Prostate gland (tissue), 2 donors: ENCODE data around the gene POC5. TPM values are rescaled to one million over a fixed set of nuclear protein-coding genes. Genes with fewer than 3 reads are reported as not detected.

Experiments
- DNase-seq: peaks from one replicate; pipeline ENCODE4 v3.0.0-alpha.2; 2019; ENCODE audit warnings: low spot score
- H3K27ac ChIP-seq, 2 donors: fragments of 200-600 bp; sonication (generic); 2 replicates each; pipeline ENCODE4 v1.5.1; 2017 to 2019
- H3K27me3 ChIP-seq: fragments of 200-600 bp; sonication (generic); replicated peaks from 2 replicates; pipeline ENCODE4 v1.5.1; 2019; ENCODE audit not compliant: insufficient read depth
- H3K36me3 ChIP-seq, 2 donors: fragments of 200-600 bp; sonication (generic); 1 replicate in 1 of 2; 2 replicates in 1 of 2; pipeline versions ENCODE4 v1.5.1 to v1.8.1; 2017 to 2019
- H3K4me1 ChIP-seq: fragments of 200-600 bp; sonication (generic); replicated peaks from 2 replicates; pipeline ENCODE4 v1.5.1; 2019
- H3K4me3 ChIP-seq, 2 donors: fragments of 200-600 bp; sonication (generic); 2 replicates each; pipeline ENCODE4 v1.5.1; 2017 to 2019
- H3K9me3 ChIP-seq: fragments of 200-600 bp; sonication (generic); 2 replicates; pipeline ENCODE4 v1.5.1; 2017
- CTCF ChIP-seq, 4 experiments: fragments of 200-600 bp in 2 of 4; fragments of 450-650 bp in 2 of 4; sonication (generic) in 2 of 4; IDR thresholded peaks; 1 replicate in 3 of 4; 2 replicates in 1 of 4; pipeline ENCODE4 v1.5.1; 2016 to 2019; ENCODE audit warnings: antibody characterized with exemption in 4 of 4, mild to moderate bottlenecking in 2 of 4, moderate library complexity in 2 of 4
- POLR2A ChIP-seq: fragments of 450-650 bp; IDR thresholded peaks from one replicate; pipeline ENCODE4 v1.6.1; 2016; ENCODE audit warnings: antibody characterized with exemption, mild to moderate bottlenecking
- POLR2AphosphoS5 ChIP-seq: sonication (generic); formaldehyde crosslinking; IDR thresholded peaks from one replicate; pipeline ENCODE4 v1.6.1; 2017; ENCODE audit warnings: antibody characterized with exemption
- WGBS: methylation state at CpG from one replicate; pipeline ENCODE4 v1.1.5; 2018; 5-methylcytosine and 5-hydroxymethylcytosine counted together
- intact Hi-C: fragments of 100-400 bp; cut with DNase I; formaldehyde crosslinking; loops from one replicate; pipeline ENCODE4 v1.14.2; 2022
- total RNA-seq, 2 donors: library from RNA; depleted of rRNA; stranded (reverse); fragments of >200 nt; gene quantifications; one replicate each; pipeline ENCODE4 v1.1.0, GENCODE V29; 2016

The POC5 gene
- total RNA-seq, 2 donors from 2014 or later, result 12.1 to 18.4 TPM

GRCh38 chr5:75678155-75678554 lies 39.1 kb downstream of the POC5 start:
- H3K9me3 ChIP-seq, result no peaks in the 10 kb centered on the region
- WGBS, result 68% methylated on average over 3 of the region's 3 CpGs
- no peak overlapping the region for H3K4me3 ChIP-seq
- TF ChIP-seq POLR2A (no peak), POLR2AphosphoS5 (no peak), CTCF (IDR thresholded peaks at IDR 0.05) (no peak)
- H3K36me3 ChIP-seq, result no peaks in the 10 kb centered on the region
- no peak overlapping the region for H3K27ac ChIP-seq
- no peak for DNase-seq
- H3K27me3 ChIP-seq, result no peaks in the 10 kb centered on the region
- intact Hi-C loops, result no loop called here
- no peaks in the 10 kb centered on the region for H3K4me1 ChIP-seq

DNA sequence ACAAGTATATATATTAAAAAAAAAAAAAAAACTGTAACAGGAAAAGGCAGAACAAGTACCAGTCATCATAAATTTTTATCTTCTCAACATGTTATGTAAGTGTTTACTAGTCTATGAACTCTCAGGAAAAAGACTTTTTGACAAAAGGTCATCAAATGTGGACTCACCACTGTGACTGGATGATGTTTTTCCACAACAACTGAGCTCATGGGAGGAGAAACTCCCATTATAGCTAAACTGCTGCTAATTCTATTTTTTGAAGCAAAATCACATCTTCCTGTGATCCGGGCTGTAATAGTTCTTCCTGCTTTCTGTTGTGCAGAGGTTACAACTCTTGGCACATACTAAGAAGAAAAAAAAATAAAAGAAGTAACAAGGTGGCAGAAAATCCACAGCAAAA lies 39.6 kb downstream of the POC5 start:
- Histone ChIP-seq H3K36me3 (no peaks in the 10 kb centered on the region), H3K9me3 (no peaks in the 10 kb centered on the region), H3K27me3 (no peaks in the 10 kb centered on the region), H3K4me3 (no peak overlapping the region), H3K4me1 (no peaks in the 10 kb centered on the region), H3K27ac (no peak overlapping the region)
- DNase-seq, result no peak
- WGBS, result 74% methylated on average over 1 of the region's 1 CpG
- TF ChIP-seq CTCF (IDR thresholded peaks at IDR 0.05) (no peak), POLR2A (no peak), POLR2AphosphoS5 (no peak)
- intact Hi-C loops, result no loop called here

- intact Hi-C loops, result no loop called here
These were observed 41.5 kb downstream of the POC5 start for GRCh38 chr5:75675783-75676182.

DNA sequence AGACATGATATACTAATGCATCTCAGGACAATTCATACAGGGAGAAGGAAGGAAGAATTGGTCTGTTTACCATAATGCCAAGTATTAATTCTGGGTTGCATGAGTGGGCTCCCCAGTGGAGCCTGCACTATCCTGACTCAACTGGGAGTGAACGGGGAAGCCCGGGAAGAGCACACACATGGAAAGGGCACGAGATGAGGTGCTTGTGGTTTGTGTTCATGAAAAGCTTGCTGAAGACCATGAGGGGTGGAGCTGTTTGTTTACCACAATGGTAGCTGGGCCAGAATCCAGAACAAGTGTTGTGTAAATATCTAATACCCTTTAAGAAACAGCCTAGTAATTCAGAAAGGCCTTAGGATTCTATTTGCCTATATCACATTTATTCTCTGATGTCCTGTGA lies 44.6 kb downstream of the POC5 start:
- TF ChIP-seq POLR2AphosphoS5 (no peak), CTCF (IDR thresholded peaks at IDR 0.05) (no peak)
- Histone ChIP-seq H3K27me3 (no peaks in the 10 kb centered on the region), H3K9me3 (no peaks in the 10 kb centered on the region), H3K36me3 (no peaks in the 10 kb centered on the region), H3K4me3 (no peak overlapping the region), H3K4me1 (no peaks in the 10 kb centered on the region), H3K27ac (no peak overlapping the region)
- intact Hi-C loops, result no loop called here
- no peak for DNase-seq
- WGBS, result 90% methylated on average over 3 of the region's 3 CpGs

More at GRCh38 chr5:75675783-75676182, 41.5 kb downstream of the POC5 start:
- no peak overlapping the region for H3K27ac ChIP-seq
- no peaks in the 10 kb centered on the region for H3K9me3 ChIP-seq
- no peaks in the 10 kb centered on the region for H3K36me3 ChIP-seq
- no peak for DNase-seq
- no peaks in the 10 kb centered on the region for H3K4me1 ChIP-seq
- no peaks in the 10 kb centered on the region for H3K27me3 ChIP-seq
- TF ChIP-seq POLR2A, result no peak
- no peak for TF ChIP-seq POLR2AphosphoS5
- TF ChIP-seq CTCF (IDR thresholded peaks at IDR 0.05), result no peak
- H3K4me3 ChIP-seq, result no peak overlapping the region
- WGBS, result 93% methylated on average over 1 of the region's 1 CpG

DNA sequence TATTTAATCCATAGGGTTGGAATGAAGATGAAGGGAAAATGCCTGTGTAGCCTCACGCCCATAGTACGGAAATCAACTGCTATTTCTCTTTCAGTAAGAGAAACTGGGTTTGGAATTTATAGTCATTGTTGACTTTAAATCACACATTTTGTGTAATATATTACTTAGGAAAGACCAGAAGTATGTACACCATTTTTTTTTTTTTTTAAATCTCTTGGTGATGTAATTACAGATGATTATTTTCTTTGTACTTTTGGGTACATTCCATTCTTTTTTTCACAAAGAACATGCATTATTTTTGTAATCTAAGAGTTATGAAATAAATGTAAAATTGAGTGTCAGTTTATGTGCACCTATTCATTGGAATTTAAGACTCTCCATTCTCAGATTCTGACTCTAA lies 45.7 kb downstream of the POC5 start:
- intact Hi-C loops, result no loop called here
- DNase-seq, result no peak
- WGBS, result 48% methylated on average over 2 of the region's 2 CpGs

More for the DNA sequence above, 45.7 kb downstream of the POC5 start:
- no peaks in the 10 kb centered on the region for H3K27me3 ChIP-seq
- no peaks in the 10 kb centered on the region for H3K36me3 ChIP-seq
- no peaks in the 10 kb centered on the region for H3K4me1 ChIP-seq
- no peak overlapping the region for H3K27ac ChIP-seq
- no peak for TF ChIP-seq CTCF (IDR thresholded peaks at IDR 0.05)
- TF ChIP-seq POLR2AphosphoS5, result no peak
- TF ChIP-seq POLR2A, result no peak
- no peaks in the 10 kb centered on the region for H3K9me3 ChIP-seq
- no peak overlapping the region for H3K4me3 ChIP-seq
